GM12878 (cell line): Measurements from ENCODE around the gene UBE2D3. TPM values are rescaled to one million over a fixed set of nuclear protein-coding genes. Genes with fewer than 3 reads are reported as not detected.

Source experiments
- ATAC-seq: fragments of 200-7000 bp; cut with Tn5 transposase; 3 replicates; pipeline ENCODE4 v1.9.1; 2020; ENCODE audit warnings: mild to moderate bottlenecking, moderate library complexity
- BruUV-seq: library from RNA; stranded (reverse); fragments of 400-500 nt; replicated peaks from 2 replicates; lab custom pipeline; 2021; lab: Mats Ljungman, UMichigan
- CTCF ChIA-PET: fragments of 300-600 bp; sonication (Branson Sonifier 250); formaldehyde crosslinking; extraction: SDS; loops from one replicate; lab custom pipeline; 2021; ENCODE audit warnings: inconsistent platforms; lab: Yijun Ruan, JAX
- POLR2A ChIA-PET: fragments of 350-600 bp; formaldehyde crosslinking; extraction: SDS; loops from one replicate; lab custom pipeline; 2021; ENCODE audit warnings: inconsistent platforms; lab: Charles Lee
- RAD21 ChIA-PET: fragments of 300-600 bp; sonication (Branson Sonifier 250); formaldehyde crosslinking; loops from one replicate; lab custom pipeline; 2023; ENCODE audit warnings: antibody characterized with exemption; ENCODE audit not compliant: unreplicated experiment; lab: Charles Lee
- SMC1A ChIA-PET: fragments of 300-600 bp; sonication (Branson Sonifier 250); formaldehyde crosslinking; loops from one replicate; lab custom pipeline; 2023; ENCODE audit not compliant: unreplicated experiment, uncharacterized antibody; lab: Charles Lee
- DNase-seq: peaks from one replicate; pipeline ENCODE4 v3.0.0-alpha.2; 2011; ENCODE audit warnings: low read depth, low spot score
- FAIRE-seq: peaks from 3 replicates; lab custom pipeline; 2011; peaks lifted over from hg19 to GRCh38; lab: Jason Lieb, UNC
- H2AFZ ChIP-seq: 2 replicates; pipeline ENCODE4 v1.6.0; 2011; ENCODE audit warnings: low read depth, low read length, control low read depth; ENCODE audit not compliant: control insufficient read depth
- H3K27ac ChIP-seq: 2 replicates; pipeline ENCODE4 v1.5.1; 2011; ENCODE audit warnings: control low read depth; ENCODE audit not compliant: control insufficient read depth, insufficient read depth
- H3K27me3 ChIP-seq, 2 experiments: replicated peaks in 1 of 2; 2 replicates each; pipeline versions ENCODE4 v1.6.0 to v1.6.1; 2011; ENCODE audit warnings: low read length in 1 of 2; ENCODE audit not compliant: control insufficient read depth in 2 of 2, insufficient read depth in 2 of 2
- H3K36me3 ChIP-seq, 2 experiments: 2 replicates each; pipeline ENCODE4 v1.5.1; 2011; ENCODE audit warnings: low read length in 1 of 2; ENCODE audit not compliant: control insufficient read depth in 2 of 2, insufficient read depth in 2 of 2
- H3K4me1 ChIP-seq: 2 replicates; pipeline ENCODE4 v1.6.1; 2011; ENCODE audit warnings: mild to moderate bottlenecking, low read length, moderate library complexity, mixed read lengths; ENCODE audit not compliant: control insufficient read depth, insufficient read depth
- H3K4me2 ChIP-seq: 2 replicates; pipeline ENCODE4 v1.6.0; 2011; ENCODE audit warnings: control low read depth; ENCODE audit not compliant: control insufficient read depth, insufficient read depth
- H3K4me3 ChIP-seq: fragments of 200-600 bp; sonication (generic); 2 replicates; pipeline ENCODE4 v1.5.1; 2016
- H3K79me2 ChIP-seq: 2 replicates; pipeline ENCODE4 v1.6.0; 2011; ENCODE audit warnings: low read length; ENCODE audit not compliant: control insufficient read depth, insufficient read depth
- H3K9ac ChIP-seq: 2 replicates; pipeline ENCODE4 v1.8.0; 2011; ENCODE audit warnings: low read length, control low read depth, mixed read lengths; ENCODE audit not compliant: control insufficient read depth, insufficient read depth
- H3K9me3 ChIP-seq: replicated peaks from 3 replicates; pipeline ENCODE4 v1.5.1; 2011; ENCODE audit warnings: mild to moderate bottlenecking, low read length; ENCODE audit not compliant: control insufficient read depth, insufficient read depth
- H4K20me1 ChIP-seq: 2 replicates; pipeline ENCODE4 v1.6.0; 2011; ENCODE audit not compliant: control insufficient read depth, insufficient read depth
- BRCA1 ChIP-seq: IDR thresholded peaks from 2 replicates; pipeline ENCODE4 v1.6.1; 2011; ENCODE audit warnings: low read depth, low read length, improper control_type of control experiment
- MYB ChIP-seq: fragments of 150-350 bp; IDR thresholded peaks from 2 replicates; pipeline ENCODE4 v1.6.1; 2014; ENCODE audit warnings: mild to moderate bottlenecking, low read depth, low read length, borderline replicate concordance
- NBN ChIP-seq: fragments of 450-650 bp; IDR thresholded peaks from 2 replicates; pipeline ENCODE4 v1.6.1; 2016
- NR2F1 ChIP-seq: fragments of 450-650 bp; conservative IDR thresholded peaks from 2 replicates; pipeline ENCODE4 v1.6.1; 2017; ENCODE audit warnings: mild to moderate bottlenecking
- SREBF2 ChIP-seq: IDR thresholded peaks from 2 replicates; pipeline ENCODE4 v1.6.1; 2012; ENCODE audit warnings: mild to moderate bottlenecking, low read length
- TCF3 ChIP-seq: IDR thresholded peaks from 2 replicates; pipeline ENCODE4 v1.6.1; 2012; ENCODE audit warnings: low read depth, mild to moderate bottlenecking, low read length, borderline replicate concordance; ENCODE audit not compliant: insufficient read depth
- YY1 ChIP-seq: IDR thresholded peaks from 2 replicates; pipeline ENCODE4 v1.6.1; 2011; ENCODE audit warnings: low read depth, mild to moderate bottlenecking, low read length
- ZNF207 ChIP-seq: fragments of 450-650 bp; IDR thresholded peaks from 2 replicates; pipeline ENCODE4 v1.6.1; 2014; ENCODE audit warnings: antibody characterized with exemption, mild to moderate bottlenecking, borderline replicate concordance
- WGBS: methylation state at CpG from one replicate; pipeline ENCODE4 v1.1.6; 2016; ENCODE audit warnings: low lambda C conversion rate; ENCODE audit not compliant: insufficient replicate concordance, insufficient coverage; ENCODE audit errors: missing lambda C conversion rate; 5-methylcytosine and 5-hydroxymethylcytosine counted together
- in situ Hi-C: fragments of 300-500 bp; cut with MboI; formaldehyde crosslinking; loops from 9 replicates; pipeline ENCODE4 v1.14.3; 2018; ENCODE audit warnings: mixed read lengths
- intact Hi-C: fragments of 100-400 bp; cut with micrococcal nuclease; formaldehyde crosslinking; loops from one replicate; pipeline ENCODE4 v1.14.2; 2022; ENCODE audit not compliant: unreplicated experiment
- polyA plus RNA-seq, 11 experiments: library from polyadenylated mRNA; depleted of rRNA in 4 of 11; unstranded in 6 of 11; stranded (reverse) in 5 of 11; fragments of >200 nt; fragmentation: Nextera tagmentation in 4 of 11; fragmentation: Illumina TruSeq in 1 of 11; extraction: Ambion mirVana in 4 of 11; extraction: Trizol in 1 of 11; gene quantifications; 1 replicate in 1 of 11; 2 replicates in 10 of 11; pipeline versions ENCODE4 v1.2.1 to v1.2.3, GENCODE V29; 2011 to 2016; ENCODE audit warnings: inconsistent platforms in 2 of 11, missing spikeins in 2 of 11, low read depth in 1 of 11
- total RNA-seq, 4 experiments: library from RNA; depleted of rRNA in 3 of 4; stranded (reverse); fragments of >200 nt in 3 of 4; fragmentation: Illumina TruSeq in 1 of 4; extraction: Trizol in 1 of 4; gene quantifications; 2 replicates each; pipeline versions ENCODE4 v1.2.1 to v1.2.3, GENCODE V29; 2013 to 2021
- TF ChIP-seq, protein P1 (sequence below): fragments of 450-650 bp; IDR thresholded peaks from 2 replicates; pipeline ENCODE4 v1.6.1; 2018; ENCODE audit warnings: mild to moderate bottlenecking, low read depth, moderate library complexity; ENCODE audit not compliant: partially characterized antibody
- TF ChIP-seq, protein P2 (sequence below): fragments of 450-650 bp; IDR thresholded peaks from 2 replicates; pipeline ENCODE4 v1.6.1; 2018; ENCODE audit warnings: borderline replicate concordance, mild to moderate bottlenecking; ENCODE audit not compliant: partially characterized antibody
- TF ChIP-seq, protein P3 (sequence below): fragments of 150-350 bp; IDR thresholded peaks from 2 replicates; pipeline ENCODE4 v1.6.1; 2014; ENCODE audit warnings: mild to moderate bottlenecking, low read depth, low read length
- TF ChIP-seq, protein P4 (sequence below): fragments of 450-650 bp; formaldehyde crosslinking; IDR thresholded peaks from 2 replicates; pipeline ENCODE4 v1.5.0; 2022; ENCODE audit warnings: mild to moderate bottlenecking, missing genetic modification characterization

Gene UBE2D3
- total and polyA plus RNA-seq, 10 of the 15 experiments (the other 5 are each of a cell fraction or from before 2014, with no cell fraction given): 162 to 572 (median 395) TPM

DNA sequence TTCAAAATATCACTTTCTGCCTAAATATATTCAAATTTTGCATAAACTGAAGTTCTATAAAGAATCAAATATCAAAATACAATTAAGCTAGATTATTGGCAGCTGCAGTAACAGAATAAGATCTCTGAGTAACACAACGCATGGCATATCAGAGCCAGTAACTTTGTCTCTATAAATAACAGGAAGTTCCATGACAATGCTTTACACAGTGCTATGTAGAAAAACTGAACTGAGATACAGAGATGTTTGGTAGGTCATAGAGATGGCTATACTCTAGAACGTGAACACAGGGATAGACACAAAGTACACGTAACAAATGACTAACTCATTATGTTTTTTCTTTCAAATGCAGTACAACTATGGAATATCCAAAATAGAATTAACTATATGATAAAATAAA lies 18.2 kb downstream of the UBE2D3 start:
- Histone ChIP-seq H3K27ac (no peak overlapping the region), H3K9me3 (no peaks in the 10 kb centered on the region), H3K36me3 (peaks cover 6 to 29% of the 10 kb centered on the region in 2 experiments), H3K27me3 (no peaks in the 10 kb centered on the region), H3K9ac (no peak overlapping the region), H3K79me2 (peaks cover 83% of the 10 kb centered on the region), H3K4me3 (no peak overlapping the region), H2AFZ (no peak overlapping the region), H4K20me1 (peaks cover 8% of the 10 kb centered on the region), H3K4me2 (no peak overlapping the region), H3K4me1 (peaks cover 18% of the 10 kb centered on the region)
- DNase-seq: no peak
- TF ChIP-seq, protein P1, sequence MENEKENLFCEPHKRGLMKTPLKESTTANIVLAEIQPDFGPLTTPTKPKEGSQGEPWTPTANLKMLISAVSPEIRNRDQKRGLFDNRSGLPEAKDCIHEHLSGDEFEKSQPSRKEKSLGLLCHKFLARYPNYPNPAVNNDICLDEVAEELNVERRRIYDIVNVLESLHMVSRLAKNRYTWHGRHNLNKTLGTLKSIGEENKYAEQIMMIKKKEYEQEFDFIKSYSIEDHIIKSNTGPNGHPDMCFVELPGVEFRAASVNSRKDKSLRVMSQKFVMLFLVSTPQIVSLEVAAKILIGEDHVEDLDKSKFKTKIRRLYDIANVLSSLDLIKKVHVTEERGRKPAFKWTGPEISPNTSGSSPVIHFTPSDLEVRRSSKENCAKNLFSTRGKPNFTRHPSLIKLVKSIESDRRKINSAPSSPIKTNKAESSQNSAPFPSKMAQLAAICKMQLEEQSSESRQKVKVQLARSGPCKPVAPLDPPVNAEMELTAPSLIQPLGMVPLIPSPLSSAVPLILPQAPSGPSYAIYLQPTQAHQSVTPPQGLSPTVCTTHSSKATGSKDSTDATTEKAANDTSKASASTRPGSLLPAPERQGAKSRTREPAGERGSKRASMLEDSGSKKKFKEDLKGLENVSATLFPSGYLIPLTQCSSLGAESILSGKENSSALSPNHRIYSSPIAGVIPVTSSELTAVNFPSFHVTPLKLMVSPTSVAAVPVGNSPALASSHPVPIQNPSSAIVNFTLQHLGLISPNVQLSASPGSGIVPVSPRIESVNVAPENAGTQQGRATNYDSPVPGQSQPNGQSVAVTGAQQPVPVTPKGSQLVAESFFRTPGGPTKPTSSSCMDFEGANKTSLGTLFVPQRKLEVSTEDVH: no peak
- TF ChIP-seq, protein P2, sequence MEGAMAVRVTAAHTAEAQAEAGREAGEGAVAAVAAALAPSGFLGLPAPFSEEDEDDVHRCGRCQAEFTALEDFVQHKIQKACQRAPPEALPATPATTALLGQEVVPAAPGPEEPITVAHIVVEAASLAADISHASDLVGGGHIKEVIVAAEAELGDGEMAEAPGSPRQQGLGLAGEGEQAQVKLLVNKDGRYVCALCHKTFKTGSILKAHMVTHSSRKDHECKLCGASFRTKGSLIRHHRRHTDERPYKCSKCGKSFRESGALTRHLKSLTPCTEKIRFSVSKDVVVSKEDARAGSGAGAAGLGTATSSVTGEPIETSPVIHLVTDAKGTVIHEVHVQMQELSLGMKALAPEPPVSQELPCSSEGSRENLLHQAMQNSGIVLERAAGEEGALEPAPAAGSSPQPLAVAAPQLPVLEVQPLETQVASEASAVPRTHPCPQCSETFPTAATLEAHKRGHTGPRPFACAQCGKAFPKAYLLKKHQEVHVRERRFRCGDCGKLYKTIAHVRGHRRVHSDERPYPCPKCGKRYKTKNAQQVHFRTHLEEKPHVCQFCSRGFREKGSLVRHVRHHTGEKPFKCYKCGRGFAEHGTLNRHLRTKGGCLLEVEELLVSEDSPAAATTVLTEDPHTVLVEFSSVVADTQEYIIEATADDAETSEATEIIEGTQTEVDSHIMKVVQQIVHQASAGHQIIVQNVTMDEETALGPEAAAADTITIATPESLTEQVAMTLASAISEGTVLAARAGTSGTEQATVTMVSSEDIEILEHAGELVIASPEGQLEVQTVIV: no peak
- TF ChIP-seq NBN: no peak
- no peak for TF ChIP-seq MYB
- no peak for TF ChIP-seq NR2F1
- no peak for TF ChIP-seq TCF3
- no peak for TF ChIP-seq ZNF207
- TF ChIP-seq, protein P3, sequence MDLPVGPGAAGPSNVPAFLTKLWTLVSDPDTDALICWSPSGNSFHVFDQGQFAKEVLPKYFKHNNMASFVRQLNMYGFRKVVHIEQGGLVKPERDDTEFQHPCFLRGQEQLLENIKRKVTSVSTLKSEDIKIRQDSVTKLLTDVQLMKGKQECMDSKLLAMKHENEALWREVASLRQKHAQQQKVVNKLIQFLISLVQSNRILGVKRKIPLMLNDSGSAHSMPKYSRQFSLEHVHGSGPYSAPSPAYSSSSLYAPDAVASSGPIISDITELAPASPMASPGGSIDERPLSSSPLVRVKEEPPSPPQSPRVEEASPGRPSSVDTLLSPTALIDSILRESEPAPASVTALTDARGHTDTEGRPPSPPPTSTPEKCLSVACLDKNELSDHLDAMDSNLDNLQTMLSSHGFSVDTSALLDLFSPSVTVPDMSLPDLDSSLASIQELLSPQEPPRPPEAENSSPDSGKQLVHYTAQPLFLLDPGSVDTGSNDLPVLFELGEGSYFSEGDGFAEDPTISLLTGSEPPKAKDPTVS: no peak
- no peak for TF ChIP-seq SREBF2
- no peak for TF ChIP-seq YY1
- TF ChIP-seq, protein P4, sequence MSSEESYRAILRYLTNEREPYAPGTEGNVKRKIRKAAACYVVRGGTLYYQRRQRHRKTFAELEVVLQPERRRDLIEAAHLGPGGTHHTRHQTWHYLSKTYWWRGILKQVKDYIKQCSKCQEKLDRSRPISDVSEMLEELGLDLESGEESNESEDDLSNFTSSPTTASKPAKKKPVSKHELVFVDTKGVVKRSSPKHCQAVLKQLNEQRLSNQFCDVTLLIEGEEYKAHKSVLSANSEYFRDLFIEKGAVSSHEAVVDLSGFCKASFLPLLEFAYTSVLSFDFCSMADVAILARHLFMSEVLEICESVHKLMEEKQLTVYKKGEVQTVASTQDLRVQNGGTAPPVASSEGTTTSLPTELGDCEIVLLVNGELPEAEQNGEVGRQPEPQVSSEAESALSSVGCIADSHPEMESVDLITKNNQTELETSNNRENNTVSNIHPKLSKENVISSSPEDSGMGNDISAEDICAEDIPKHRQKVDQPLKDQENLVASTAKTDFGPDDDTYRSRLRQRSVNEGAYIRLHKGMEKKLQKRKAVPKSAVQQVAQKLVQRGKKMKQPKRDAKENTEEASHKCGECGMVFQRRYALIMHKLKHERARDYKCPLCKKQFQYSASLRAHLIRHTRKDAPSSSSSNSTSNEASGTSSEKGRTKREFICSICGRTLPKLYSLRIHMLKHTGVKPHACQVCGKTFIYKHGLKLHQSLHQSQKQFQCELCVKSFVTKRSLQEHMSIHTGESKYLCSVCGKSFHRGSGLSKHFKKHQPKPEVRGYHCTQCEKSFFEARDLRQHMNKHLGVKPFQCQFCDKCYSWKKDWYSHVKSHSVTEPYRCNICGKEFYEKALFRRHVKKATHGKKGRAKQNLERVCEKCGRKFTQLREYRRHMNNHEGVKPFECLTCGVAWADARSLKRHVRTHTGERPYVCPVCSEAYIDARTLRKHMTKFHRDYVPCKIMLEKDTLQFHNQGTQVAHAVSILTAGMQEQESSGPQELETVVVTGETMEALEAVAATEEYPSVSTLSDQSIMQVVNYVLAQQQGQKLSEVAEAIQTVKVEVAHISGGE (CRISPR knock-in tag): no peak
- no peak for TF ChIP-seq BRCA1
- intact Hi-C loops (no loop called here), in situ Hi-C loops (loop anchor here (25.0 kb wide), 1 partner anchor 203 kb away; the partner anchor contains the start of gene SLC9B1)
- CTCF ChIA-PET: interaction anchor here (0.9 to 6.8 kb wide), 6 partner anchors 9 to 19 kb away, joined by 3 to 37 read pairs (median 4); no protein-coding TSS in a partner anchor
- POLR2A ChIA-PET: interaction anchor here (0.6 to 11.2 kb wide), 4 partner anchors 15 to 67 kb away, joined by 3 to 121 read pairs (median 6); partner anchors contain the start of genes CISD2 and UBE2D3
- RAD21 ChIA-PET: interaction anchor here (0.8 to 2.6 kb wide), 6 partner anchors 9 to 492 kb away, joined by 3 to 22 read pairs (median 6); partner anchors contain the start of genes MANBA and UBE2D3
- no TSS peak for BruUV-seq
- 82% methylated on average over 3 of the region's 3 CpGs for WGBS
- ATAC-seq: peak; percentile 80
- FAIRE-seq: no peak
- SMC1A ChIA-PET: interaction anchor here (0.8 to 5.8 kb wide), 8 partner anchors 9 to 125 kb away, joined by 3 to 72 read pairs (median 8); partner anchors contain the start of gene UBE2D3
